ENCODE data around the gene PIP4K2C.
"Not testable (repeated sequence)": the region's sequence is repeated elsewhere in the genome, so short reads cannot be mapped to it uniquely, and the experiment has no call there.

Gene PIP4K2C

DNA sequence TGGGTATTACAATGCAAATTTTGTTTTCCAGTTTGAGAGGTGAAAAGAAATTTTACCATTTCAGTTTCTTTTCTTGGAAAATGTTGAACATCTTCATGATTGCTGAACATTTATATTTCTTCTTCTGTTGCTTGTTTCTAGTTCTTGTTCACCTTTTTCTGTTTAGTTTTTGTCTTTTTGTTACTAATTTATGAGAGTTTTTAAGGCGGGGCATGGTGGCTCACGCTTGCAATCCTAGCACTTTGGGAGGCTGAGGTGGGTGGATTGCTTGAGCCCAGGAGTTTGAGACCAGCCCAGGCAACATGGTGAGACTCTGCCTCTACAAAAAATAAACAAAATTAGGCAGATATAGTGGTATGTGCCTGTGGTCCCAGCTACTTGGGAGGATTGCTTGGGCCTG is 30.5 kb upstream of the PIP4K2C start:
- no peak for DNase-seq

DNA sequence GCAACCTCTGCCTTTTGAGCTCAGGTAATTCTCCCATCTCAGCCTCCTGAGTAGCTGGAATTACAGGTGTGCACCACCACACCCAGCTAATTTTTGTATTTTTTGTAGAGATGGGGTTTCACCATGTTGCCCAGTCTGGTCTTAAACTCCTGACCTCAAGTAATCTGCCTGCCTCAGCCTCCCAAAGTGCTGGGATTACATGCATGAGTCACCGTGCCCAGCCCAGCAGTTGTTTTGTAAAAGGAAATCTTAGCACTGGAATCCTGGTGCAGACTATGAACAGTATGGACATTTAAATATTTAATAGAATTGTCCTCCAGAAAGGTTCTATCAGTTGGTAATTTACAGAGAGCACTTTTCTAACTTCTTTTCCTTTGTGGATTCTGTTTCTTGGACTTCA is 29.9 kb upstream of the PIP4K2C start:
- DNase-seq, result not testable (repeated sequence)

DNA sequence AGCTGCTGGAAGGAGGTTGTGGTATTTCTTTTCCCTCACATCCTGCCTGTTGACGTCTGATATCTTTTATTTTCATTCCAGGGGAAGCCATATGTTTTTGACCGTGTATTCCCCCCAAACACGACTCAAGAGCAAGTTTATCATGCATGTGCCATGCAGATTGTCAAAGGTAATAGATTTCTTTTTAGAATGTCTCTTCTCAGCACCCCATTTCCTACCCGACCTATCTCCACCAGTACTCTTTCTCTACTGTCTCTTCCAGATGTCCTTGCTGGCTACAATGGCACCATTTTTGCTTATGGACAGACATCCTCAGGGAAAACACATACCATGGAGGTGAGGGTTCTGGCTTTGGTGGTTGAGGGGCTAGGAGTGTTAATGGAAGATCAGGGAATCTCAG is 27.6 kb upstream of the PIP4K2C start:
- DNase-seq, result no peak

DNA sequence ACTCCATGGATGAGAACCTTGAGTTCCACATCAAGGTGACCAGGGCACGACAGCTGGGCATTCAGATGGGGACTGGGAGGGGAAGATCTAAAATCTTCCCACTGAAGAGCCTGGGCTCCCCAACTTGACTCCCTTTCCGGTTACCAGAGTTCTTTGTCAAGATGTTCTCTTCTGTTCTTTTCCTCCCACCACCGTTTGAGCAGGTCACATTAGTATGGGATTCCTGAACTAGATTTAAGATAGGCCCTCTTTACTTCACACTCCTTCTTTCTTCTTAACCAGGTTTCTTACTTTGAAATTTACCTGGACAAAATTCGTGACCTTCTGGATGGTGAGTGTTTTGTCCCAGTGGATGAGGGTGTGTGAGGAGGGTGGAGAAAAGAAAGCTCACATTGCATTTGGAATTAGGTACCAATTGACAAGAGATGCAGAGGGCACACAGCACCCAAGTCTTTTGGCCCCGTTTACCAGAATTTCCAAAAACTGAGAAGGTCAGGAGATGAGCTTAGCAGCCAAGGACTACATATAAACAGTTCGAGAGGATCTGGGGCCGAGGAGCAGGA is 26.7 kb upstream of the PIP4K2C start:
- no peak for DNase-seq

DNA sequence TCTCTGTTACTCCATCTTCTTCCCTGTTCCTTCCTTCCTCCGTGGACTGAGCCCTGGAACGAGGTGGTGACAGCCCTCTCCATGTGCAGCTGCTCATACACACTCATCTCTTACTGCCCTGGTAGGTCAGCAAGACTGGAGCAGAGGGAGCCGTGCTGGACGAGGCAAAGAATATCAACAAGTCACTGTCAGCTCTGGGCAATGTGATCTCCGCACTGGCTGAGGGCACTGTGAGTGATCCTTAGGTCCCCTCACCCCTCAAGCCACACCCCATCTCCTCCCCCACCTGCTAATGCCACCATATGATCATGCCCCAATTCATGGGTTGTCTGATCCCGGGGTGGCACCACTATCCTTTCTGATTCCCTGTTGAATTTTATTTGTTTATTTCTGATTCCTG is 22.2 kb upstream of the PIP4K2C start:
- no peak for DNase-seq

DNA sequence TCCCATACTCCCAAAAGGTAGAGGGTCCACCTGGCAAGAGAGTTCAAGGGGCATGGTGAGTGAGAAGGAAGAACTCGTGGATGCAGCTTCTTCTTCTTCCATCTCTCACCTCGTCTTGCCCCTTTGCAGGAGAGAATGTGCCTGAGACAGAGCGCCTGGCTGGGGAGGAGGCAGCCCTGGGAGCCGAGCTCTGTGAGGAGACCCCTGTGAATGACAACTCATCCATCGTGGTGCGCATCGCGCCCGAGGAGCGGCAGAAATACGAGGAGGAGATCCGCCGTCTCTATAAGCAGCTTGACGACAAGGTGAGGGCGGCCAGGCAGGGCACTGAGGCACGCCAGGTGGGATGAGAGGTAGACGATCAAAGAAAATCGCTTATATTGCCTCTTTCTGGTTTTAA is 21.1 kb upstream of the PIP4K2C start:
- DNase-seq, result no peak

DNA sequence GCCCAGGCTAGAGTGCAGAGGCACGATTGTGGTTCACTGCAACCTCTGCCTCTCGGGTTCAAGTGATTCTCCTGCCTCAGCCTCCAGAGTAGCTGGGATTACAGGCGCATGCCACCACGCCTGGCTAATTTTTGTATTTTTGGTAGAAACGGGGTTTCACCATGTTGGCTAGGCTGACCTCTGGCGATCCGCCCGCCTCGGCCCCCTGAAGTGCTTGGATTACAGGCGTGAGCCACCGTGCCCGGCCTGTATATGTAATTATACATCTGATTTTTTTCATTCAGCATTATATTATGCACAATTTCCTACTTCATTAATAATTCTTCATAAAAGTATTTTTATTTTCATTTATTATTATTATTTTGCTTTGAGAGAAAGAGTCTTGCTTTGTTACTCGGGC is 20.6 kb upstream of the PIP4K2C start:
- not testable (repeated sequence) for DNase-seq

DNA sequence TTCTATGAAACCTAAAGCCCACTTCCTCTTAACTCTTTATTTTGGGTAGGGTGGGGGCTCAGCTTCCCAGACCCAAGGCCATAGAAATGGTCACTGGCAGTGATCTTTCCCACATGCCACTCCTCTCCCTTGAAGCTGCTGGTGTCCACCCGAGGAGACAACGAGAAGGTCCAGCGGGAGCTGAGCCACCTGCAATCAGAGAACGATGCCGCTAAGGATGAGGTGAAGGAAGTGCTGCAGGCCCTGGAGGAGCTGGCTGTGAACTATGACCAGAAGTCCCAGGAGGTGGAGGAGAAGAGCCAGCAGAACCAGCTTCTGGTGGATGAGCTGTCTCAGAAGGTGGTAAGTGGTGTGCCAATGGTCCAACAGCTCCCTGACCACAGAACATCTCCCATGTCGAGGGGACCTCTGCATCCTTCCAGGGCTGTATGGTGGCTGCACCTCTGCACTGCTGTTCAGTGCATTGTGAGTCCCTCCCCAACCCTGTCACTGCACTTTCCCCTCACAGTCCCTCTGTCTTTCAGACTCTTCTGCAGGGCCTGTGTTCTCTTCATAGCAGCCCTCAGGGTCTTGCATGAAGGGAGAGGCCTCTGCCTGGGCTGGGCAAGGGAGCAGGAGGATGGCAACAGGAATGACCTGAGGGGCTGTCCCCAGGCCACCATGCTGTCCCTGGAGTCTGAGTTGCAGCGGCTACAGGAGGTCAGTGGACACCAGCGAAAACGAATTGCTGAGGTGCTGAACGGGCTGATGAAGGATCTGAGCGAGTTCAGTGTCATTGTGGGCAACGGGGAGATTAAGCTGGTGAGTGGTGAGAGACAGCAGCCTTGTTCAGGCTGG is 18.8 kb upstream of the PIP4K2C start:
- DNase-seq, result no peak

DNA sequence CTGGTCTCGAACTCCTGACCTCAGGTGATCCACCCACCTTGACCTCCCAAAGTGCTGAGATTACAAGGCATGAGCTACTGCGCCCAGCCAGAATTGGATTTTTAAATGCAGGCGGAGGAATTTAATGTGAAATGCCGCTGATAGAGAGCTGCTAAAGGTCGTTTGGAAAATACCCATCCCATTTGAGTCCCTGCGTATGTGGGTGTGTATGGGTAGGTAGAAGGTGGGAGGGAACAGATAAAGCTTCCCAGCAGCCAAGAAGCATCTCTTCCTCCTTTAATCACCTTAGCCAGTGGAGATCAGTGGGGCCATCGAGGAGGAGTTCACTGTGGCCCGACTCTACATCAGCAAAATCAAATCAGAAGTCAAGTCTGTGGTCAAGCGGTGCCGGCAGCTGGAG is 16.2 kb upstream of the PIP4K2C start:
- DNase-seq, result no peak

DNA sequence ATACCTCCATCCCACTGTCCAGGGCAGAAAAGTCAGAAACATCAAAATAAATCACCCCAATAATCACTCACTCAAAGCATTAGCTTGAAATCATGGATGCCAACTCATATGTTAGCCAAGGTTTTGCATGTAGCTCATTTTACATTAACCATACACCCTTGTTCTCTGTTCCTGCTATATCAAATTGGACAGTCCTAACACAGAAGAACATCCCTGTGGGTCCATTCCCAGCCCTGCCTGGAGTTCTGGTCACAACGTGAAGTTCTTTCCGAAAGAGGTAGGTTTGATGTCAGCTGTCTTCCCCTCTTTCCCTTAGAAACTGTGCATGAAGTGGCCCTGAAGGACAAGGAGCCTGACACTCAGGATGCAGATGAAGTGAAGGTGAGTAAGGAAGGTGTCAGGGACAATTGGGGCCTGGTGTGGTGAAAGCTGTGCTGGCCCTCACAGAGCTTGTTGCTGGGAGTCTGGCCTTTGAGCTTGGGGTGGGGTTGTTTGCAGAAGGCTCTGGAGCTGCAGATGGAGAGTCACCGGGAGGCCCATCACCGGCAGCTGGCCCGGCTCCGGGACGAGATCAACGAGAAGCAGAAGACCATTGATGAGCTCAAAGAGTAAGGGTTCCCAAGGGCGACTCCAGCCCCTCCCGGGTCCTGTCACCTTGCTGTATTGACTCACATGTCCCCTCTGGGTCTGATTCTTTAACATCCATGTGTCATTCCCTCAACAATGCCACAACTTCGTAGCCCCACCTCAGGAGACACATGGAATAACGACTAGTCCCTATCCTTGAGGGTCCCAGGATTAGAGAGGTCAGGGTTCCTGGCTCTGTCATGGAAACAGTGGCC is 15.0 kb upstream of the PIP4K2C start:
- DNase-seq, result no peak

DNA sequence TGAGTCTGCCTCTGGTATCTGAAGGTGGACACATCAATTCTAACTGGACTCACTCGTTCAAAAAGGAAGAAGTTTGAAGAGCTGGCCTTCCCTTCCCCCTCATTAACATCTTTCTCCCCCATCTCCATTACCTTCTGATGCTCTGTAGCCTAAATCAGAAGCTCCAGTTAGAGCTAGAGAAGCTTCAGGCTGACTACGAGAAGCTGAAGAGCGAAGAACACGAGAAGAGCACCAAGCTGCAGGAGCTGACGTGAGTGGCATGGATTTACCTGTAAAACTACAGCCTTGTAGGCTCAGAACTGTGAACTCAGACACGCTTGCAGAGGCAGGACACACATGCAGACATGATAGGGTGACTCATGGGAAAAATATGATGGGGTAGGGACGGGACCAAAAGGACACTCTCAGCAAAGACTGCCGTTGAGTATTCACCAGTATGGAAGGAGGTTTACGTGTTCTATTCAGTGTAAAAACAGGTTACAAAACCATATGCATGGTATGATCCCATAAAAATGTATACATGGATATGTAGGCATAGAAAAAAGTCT is 14.3 kb upstream of the PIP4K2C start:
- no peak for DNase-seq

DNA sequence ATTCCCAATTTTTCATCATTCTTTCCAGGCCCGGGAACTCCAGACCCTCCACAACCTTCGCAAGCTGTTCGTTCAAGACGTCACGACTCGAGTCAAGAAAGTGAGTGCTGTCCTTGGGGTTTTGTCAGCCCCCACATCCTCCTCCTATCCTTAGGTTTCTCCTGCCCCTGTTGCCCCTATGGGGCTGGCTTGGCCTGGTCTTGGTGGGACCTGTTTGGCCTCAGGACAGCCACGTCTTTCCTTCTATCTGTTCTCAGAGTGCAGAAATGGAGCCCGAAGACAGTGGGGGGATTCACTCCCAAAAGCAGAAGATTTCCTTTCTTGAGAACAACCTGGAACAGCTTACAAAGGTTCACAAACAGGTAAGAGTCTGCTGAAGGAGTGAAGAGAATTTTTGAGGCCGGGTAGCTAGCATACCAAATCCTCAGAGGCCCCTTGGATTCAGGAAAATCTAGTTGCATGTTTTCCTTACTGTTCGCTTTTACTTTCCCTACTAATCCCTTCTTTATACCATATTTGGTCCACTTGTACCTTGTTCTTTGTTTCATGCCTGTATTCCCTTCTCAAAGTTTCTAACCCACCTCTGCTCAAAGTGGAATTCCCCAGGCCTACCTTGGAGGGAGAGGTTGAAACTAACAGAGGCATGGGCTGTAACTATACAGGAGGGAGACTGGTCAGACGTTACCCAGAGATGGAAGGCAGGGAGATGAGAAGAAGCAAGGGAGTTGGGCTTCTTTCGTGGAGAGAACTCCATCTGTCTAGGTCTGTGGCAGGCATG is 12.8 kb upstream of the PIP4K2C start:
- no peak for DNase-seq

DNA sequence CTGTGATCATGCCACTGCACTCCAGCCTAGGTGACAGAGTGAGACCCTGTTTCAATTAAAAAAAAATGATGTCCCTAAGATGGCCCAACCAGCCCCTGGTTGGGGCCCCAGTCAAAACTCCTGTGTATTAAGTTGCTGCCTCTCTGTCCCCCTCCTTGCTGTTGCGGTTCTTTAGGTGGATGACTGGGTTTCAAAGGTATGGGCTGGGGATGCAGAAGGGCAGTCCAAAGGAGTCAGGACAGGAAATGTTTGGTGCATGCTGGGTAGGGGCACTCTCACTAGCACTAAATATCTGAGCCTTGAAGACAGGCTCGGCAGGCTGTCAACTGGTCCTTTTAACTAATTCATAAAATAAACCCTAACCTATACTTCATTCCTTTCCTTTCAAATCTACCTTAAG is 12.0 kb upstream of the PIP4K2C start:
- DNase-seq, result no peak

DNA sequence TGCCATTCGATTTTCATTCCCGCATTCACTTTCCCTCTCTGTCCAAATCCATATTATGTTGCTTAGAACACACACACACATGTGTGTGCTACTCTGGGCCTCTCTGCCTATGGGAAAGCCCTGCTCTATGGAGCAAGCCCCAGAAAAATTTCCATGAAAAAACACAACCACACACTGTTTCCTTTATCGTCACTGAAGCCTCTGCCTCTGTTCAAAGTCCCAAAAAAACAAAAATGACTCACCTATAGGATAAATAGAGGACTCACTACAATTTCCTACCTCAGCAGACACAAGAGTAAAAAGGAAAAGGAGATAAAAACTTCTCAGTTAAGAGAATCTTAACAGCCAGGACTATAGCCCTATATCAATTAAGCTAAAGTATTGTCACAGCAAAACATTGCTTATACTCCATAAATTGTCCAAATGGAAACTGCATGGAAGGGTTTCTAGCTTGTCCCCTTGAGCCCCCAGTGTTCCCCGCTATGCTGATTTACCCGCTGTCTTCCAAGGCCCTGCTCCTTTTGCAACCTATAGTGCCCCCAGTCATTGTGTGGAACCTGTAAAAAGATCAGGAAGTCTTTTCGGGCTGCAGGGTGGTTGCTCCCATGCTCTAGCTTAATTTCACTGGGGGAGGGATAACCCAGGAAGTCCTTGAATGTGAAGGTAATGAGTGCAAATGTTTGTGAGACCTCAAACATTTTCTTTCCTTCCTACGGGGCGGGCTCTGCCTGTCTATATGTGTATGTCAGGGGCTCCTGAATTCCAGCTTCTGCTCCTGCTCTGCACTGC is 11.1 kb upstream of the PIP4K2C start:
- no peak for DNase-seq

DNA sequence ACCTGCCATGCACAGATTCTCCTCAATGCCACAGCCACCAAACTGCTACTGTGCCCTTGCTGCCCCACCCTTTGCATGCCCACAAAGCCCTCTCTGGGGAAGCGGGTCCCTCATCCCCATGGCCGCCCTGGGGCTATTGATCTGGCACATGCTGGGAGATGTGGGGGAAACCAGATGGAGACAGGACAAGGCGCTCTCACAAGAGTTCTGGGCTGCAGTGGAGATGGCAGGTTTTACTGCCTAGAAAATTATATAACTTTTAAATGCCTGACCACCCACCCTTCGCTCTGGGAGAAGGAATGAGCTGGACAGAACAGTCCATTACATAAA is 10.6 kb upstream of the PIP4K2C start:
- DNase-seq, result no peak

DNA sequence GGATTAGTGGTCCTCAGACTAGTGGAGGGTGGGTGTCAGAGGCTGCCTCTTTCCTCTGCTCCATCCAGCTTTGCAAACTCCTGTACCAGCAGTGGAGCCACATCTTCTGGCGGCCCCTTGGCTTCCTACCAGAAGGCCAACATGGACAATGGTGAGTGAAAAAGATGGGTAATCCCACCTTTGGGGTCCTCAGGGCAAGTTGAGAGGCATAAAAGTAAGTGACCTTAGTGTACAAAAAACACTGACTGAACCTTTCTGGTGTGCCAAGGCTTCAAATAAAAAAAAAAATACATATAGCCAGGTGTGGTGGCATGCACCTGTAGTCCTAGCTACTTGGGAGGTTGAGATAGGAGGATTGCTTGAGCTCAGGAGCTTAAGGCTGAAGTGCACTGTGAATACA is 9.2 kb upstream of the PIP4K2C start:
- DNase-seq, result no peak

DNA sequence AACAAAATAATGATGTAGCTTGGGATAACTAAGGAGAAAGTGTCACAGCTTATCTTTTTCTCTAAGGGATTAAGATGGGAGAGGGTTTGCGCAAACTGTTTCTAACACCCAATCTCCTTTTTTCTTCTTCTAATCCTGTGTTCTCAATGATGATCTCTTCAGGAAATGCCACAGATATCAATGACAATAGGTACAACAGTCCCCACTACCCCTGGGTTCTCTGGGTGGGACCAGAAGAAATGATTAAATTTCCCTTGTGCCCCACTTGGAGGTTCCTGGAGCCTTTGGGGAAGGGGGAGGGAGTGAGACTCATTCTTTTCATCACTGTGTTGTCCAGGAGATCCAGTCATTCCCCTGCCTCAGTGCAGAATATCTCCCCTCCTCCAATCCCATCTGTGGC is 8.6 kb upstream of the PIP4K2C start:
- DNase-seq, result no peak

DNA sequence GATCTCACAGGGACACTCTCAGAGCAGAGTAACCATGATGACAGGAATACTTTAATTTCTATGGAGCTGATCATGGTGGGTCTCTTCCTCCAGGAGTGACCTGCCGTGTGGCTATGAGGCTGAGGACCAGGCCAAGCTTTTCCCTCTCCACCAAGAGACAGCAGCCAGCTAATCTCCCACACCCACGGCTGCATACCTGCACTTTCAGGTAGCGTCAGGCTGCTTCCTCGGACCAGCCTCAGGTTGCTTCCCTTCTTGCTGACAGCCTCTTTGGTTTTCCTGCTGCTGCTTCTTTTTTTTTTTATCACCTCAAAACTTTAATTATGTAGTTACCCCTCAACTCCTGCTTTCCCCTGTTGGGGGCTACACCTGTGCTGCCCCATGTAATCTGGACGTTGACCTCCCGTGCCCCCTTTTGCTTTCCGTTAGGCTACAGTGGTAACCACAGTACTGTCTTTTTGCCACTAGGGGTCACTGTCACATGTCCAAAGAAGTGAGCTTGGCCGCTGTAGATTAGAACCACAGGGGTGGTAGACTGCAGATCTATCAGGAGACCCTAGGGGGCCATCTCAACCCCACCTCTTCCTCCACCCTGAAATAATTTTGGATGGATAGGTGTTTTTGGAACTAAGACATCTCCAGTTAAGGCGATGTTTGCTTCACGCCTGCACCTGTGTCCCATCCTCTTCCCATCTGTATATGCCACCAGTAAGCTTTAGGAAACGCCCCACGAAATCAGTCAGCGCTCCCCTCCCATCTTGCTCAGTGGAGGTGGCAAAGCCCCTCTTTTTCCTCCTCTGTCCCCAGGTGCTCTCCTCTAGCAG is 7.8 kb upstream of the PIP4K2C start:
- peak; percentile 45 for DNase-seq

DNA sequence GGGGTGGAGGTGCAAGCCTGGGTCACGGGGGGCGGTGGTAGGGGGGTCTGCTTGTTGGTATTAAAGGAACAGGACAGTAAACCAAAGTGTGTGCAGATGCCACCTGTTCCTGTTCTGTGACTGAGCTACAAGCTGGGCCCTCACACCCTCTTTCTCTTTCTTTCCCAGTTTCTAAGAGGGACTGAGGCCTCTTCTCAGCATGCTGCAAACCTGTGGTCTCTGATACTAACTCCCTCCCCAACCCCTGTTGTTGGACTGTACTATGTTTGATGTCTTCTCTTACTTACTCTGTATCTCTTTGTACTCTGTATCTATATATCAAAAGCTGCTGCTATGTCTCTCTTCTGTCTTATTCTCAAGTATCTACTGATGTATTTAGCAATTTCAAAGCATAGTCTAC is 6.9 kb upstream of the PIP4K2C start:
- DNase-seq, result no peak

DNA sequence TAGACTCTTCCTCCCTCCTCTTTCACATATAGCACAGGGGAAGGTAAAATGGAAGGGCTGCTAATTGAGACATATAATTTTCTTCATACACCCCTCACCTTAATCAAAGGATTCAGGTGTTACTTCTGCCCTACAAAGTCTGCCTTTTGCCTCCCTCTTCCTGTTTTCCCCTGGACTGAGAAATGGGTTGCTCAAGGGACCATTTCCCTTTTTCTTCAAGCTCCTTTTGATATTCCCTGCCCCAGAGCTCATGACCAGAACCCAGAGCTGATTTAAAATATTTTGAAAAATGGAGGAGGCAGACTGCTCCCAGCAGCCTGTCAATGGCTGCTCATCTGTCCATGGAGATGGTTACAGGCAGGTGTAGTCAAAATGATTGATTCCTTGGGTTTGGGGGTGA is 6.3 kb upstream of the PIP4K2C start:
- no peak for DNase-seq

DNA sequence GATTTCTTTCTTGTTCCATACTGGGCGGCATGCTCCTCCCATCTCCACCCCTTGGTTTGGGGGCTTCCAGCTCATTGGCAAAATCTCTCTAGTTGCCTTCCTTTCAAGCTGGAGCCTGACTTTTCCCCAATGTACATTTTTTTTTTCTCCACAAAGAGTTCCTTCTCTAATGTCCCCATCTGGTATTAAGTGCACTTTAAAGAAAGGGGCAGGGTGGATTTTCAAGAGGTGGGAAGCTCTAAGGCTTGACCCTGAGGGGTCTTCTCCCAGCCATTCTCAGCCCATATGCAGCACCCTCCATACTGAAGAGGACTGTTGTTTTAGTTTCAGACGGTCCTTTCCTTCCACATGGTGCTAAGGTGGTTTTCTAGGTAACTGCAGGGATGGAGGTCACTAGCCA is 5.8 kb upstream of the PIP4K2C start:
- DNase-seq, result no peak
